IMR-90 (cell line): ENCODE measurements around the gene ERN1. TPM values are rescaled to one million over a fixed set of nuclear protein-coding genes. Genes with fewer than 3 reads are reported as not detected.

Experiments
- ATAC-seq: fragments of 200-7000 bp; cut with Tn5 transposase; 2 replicates; pipeline ENCODE4 v1.9.1; 2020; ENCODE audit warnings: low read depth, mild to moderate bottlenecking, moderate library complexity
- BruUV-seq: library from RNA; stranded (reverse); fragments of 400-500 nt; replicated peaks from 2 replicates; lab custom pipeline; 2021; lab: Mats Ljungman, UMichigan
- CTCF ChIA-PET: fragments of 300-600 bp; formaldehyde crosslinking; extraction: SDS; loops from one replicate; lab custom pipeline; 2021; ENCODE audit warnings: antibody characterized with exemption; lab: Yijun Ruan, JAX
- POLR2A ChIA-PET: fragments of 300-600 bp; sonication (Branson Sonifier 250); formaldehyde crosslinking; loops from one replicate; lab custom pipeline; 2022; ENCODE audit warnings: antibody characterized with exemption; ENCODE audit not compliant: unreplicated experiment; lab: Charles Lee
- DNase-seq: peaks from one replicate; pipeline ENCODE4 v3.0.0; 2013
- H2AFZ ChIP-seq: replicated peaks from 2 replicates; pipeline ENCODE3; 2013; ENCODE audit warnings: low read length, mild to moderate bottlenecking; ENCODE audit not compliant: poor library complexity
- H2AK5ac ChIP-seq: 2 replicates; pipeline ENCODE4 v1.6.1; 2013; ENCODE audit warnings: low read depth, low read length, inconsistent platforms
- H2AK9ac ChIP-seq: replicated peaks from 2 replicates; pipeline ENCODE3; 2013; ENCODE audit warnings: mild to moderate bottlenecking, low read depth, low read length, moderate library complexity; ENCODE audit not compliant: poor library complexity
- H2BK120ac ChIP-seq: 2 replicates; pipeline ENCODE4 v1.6.1; 2013; ENCODE audit warnings: low read depth, low read length, inconsistent platforms
- H2BK15ac ChIP-seq: 3 replicates; pipeline ENCODE4 v1.6.1; 2013; ENCODE audit warnings: low read depth, low read length, inconsistent platforms
- H2BK20ac ChIP-seq: 2 replicates; pipeline ENCODE4 v1.6.1; 2013; ENCODE audit warnings: low read depth, mild to moderate bottlenecking, inconsistent platforms, low read length, moderate library complexity
- H2BK5ac ChIP-seq: 2 replicates; pipeline ENCODE4 v1.6.1; 2013; ENCODE audit warnings: mild to moderate bottlenecking, low read depth, low read length, inconsistent platforms; ENCODE audit not compliant: poor library complexity, severe bottlenecking
- H3K14ac ChIP-seq: replicated peaks from 2 replicates; pipeline ENCODE4 v1.6.1; 2013; ENCODE audit warnings: low read depth, low read length, inconsistent platforms
- H3K18ac ChIP-seq: 2 replicates; pipeline ENCODE4 v1.6.1; 2013; ENCODE audit warnings: low read depth, low read length, control low read depth
- H3K23ac ChIP-seq: 2 replicates; pipeline ENCODE4 v1.6.1; 2013; ENCODE audit warnings: low read depth, low read length, inconsistent platforms
- H3K27ac ChIP-seq: 2 replicates; pipeline ENCODE4 v1.5.1; 2013; ENCODE audit warnings: mild to moderate bottlenecking, control low read depth, low read length; ENCODE audit not compliant: insufficient read depth
- H3K27me3 ChIP-seq: 2 replicates; pipeline ENCODE4 v1.6.1; 2013; ENCODE audit warnings: low read length; ENCODE audit not compliant: control insufficient read depth, insufficient read depth
- H3K36me3 ChIP-seq: 2 replicates; pipeline ENCODE4 v1.6.1; 2013; ENCODE audit warnings: low read length, mixed read lengths; ENCODE audit not compliant: control insufficient read depth, insufficient read depth
- H3K4ac ChIP-seq: 2 replicates; pipeline ENCODE4 v1.6.1; 2013; ENCODE audit warnings: low read depth, low read length, inconsistent platforms
- H3K4me1 ChIP-seq: 2 replicates; pipeline ENCODE4 v1.6.1; 2013; ENCODE audit warnings: low read length, mixed read lengths; ENCODE audit not compliant: control insufficient read depth, insufficient read depth
- H3K4me2 ChIP-seq: 2 replicates; pipeline ENCODE4 v1.6.1; 2013; ENCODE audit warnings: low read depth, mild to moderate bottlenecking, control low read depth, low read length, moderate library complexity
- H3K4me3 ChIP-seq: 2 replicates; pipeline ENCODE4 v1.5.1; 2013; ENCODE audit warnings: low read depth, mild to moderate bottlenecking, control low read depth, low read length, moderate library complexity; ENCODE audit not compliant: insufficient read depth
- H3K56ac ChIP-seq: 2 replicates; pipeline ENCODE4 v1.6.1; 2013; ENCODE audit warnings: low read length, inconsistent platforms; ENCODE audit not compliant: insufficient read depth; ENCODE audit errors: extremely low read depth
- H3K79me1 ChIP-seq, 2 experiments: 2 replicates each; pipeline ENCODE4 v1.6.1; 2013; ENCODE audit warnings: low read length in 2 of 2, inconsistent platforms in 1 of 2, low read depth in 1 of 2
- H3K9ac ChIP-seq: 2 replicates; pipeline ENCODE4 v1.6.1; 2013; ENCODE audit warnings: low read depth, low read length, control low read depth
- H3K9me1 ChIP-seq: 2 replicates; pipeline ENCODE4 v1.6.1; 2013; ENCODE audit warnings: low read length, inconsistent platforms; ENCODE audit not compliant: insufficient read depth
- H3K9me3 ChIP-seq: 2 replicates; pipeline ENCODE4 v1.6.1; 2013; ENCODE audit warnings: low read length; ENCODE audit not compliant: control insufficient read depth, insufficient read depth
- H4K20me1 ChIP-seq: 2 replicates; pipeline ENCODE4 v1.6.1; 2013; ENCODE audit warnings: low read length, inconsistent platforms; ENCODE audit not compliant: insufficient read depth
- H4K5ac ChIP-seq: 2 replicates; pipeline ENCODE4 v1.6.1; 2013; ENCODE audit warnings: mild to moderate bottlenecking, low read depth, low read length, control low read depth
- H4K8ac ChIP-seq, 2 experiments: 2 replicates each; pipeline ENCODE4 v1.6.1; 2013; ENCODE audit warnings: low read depth in 2 of 2, low read length in 2 of 2, control low read depth in 1 of 2, inconsistent platforms in 1 of 2
- H4K91ac ChIP-seq: 2 replicates; pipeline ENCODE4 v1.6.1; 2013; ENCODE audit warnings: low read depth, low read length, inconsistent platforms; ENCODE audit not compliant: insufficient read depth
- CEBPB ChIP-seq: IDR thresholded peaks from 2 replicates; pipeline ENCODE4 v1.6.1; 2012; ENCODE audit warnings: low read depth, low read length, improper control_type of control experiment
- WGBS, 2 experiments: methylation state at CpG; one replicate each; pipeline versions ENCODE4 v1.1.5 to v1.1.7; 2013; ENCODE audit warnings: missing lambda C conversion rate in 2 of 2; ENCODE audit not compliant: insufficient read length in 1 of 2; ENCODE audit errors: extremely low coverage in 2 of 2; 5-methylcytosine and 5-hydroxymethylcytosine counted together
- dilution Hi-C: fragments of 300-500 bp; cut with HindIII; formaldehyde crosslinking; loops from one replicate; pipeline ENCODE4 v1.14.3; 2018; ENCODE audit warnings: low sequenced_read_pairs; ENCODE audit not compliant: unreplicated experiment
- in situ Hi-C: fragments of 300-500 bp; cut with MboI; formaldehyde crosslinking; loops from 3 replicates; pipeline ENCODE4 v1.14.3; 2019; ENCODE audit warnings: low sequenced_read_pairs, inconsistent platforms, mixed read lengths
- intact Hi-C: fragments of 100-400 bp; cut with micrococcal nuclease; formaldehyde crosslinking; loops from 2 replicates; pipeline ENCODE4 v1.10.0; 2022
- polyA plus RNA-seq, 3 experiments: library from polyadenylated mRNA; depleted of rRNA; stranded (reverse); fragments of >200 nt; gene quantifications; 2 replicates each; pipeline ENCODE4 v1.2.3, GENCODE V29; 2012; ENCODE audit warnings: low replicate concordance in 1 of 3
- total RNA-seq: library from RNA; depleted of rRNA; stranded (reverse); fragments of >200 nt; gene quantifications from 2 replicates; pipeline ENCODE4 v1.2.3, GENCODE V29; 2012
- TF ChIP-seq, protein P1 (sequence below): fragments of 150-350 bp; IDR thresholded peaks from 2 replicates; pipeline ENCODE4 v1.6.1; 2017; ENCODE audit warnings: mild to moderate bottlenecking, antibody characterized with exemption, low read length, low read depth

Gene ERN1
- total and polyA plus RNA-seq, 2 of the 4 experiments (the other 2 are of a cell fraction): 2.7 to 4.1 TPM

DNA sequence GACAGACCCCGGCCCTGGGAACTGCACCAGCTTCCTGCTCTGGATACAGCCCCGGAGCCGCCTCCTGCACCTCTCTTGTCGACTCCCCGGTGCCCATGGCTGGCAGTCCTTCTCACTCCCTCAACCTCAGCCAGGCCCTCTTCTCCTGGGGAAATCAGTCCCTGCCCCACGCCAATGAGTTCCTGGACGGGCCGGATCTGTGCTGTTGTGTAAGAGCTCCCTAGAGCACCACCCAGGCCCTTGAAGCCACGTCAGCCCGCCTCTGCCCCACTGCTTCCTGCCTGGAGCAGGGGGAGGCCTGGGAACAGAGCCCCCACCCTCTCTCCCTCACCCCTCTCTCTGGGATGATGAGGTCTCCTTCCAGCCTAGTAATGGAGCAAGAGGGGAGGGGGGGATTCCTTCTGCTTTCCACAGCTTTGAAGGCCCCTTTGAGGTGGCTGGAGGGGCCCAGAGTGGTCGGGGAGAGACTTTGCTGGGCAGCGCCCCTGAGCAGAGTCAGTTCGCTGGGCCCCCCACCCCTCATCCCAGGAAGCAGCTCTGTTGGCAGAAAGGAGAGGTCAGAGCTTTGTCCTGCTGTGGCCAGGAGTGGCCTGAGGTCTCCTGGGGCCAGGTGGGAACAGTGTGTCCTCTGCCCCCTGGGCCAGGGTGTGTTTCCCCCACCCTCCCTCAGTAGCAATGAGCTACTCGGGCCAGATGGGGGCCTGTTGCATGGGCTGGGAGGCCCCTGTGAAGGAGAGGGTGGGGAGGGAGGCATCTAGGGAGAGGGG, 128.0 kb downstream of the ERN1 start:
- no peak overlapping the region for H3K27ac ChIP-seq
- H3K9me1 ChIP-seq: peaks cover 9% of the 10 kb centered on the region
- no peak overlapping the region for H2BK5ac ChIP-seq
- no peaks in the 10 kb centered on the region for H3K9me3 ChIP-seq
- no peak overlapping the region for H3K9ac ChIP-seq
- in situ Hi-C loops (no loop called here), intact Hi-C loops (no loop called here), dilution Hi-C loops (no loop called here)
- TF ChIP-seq, protein P1, sequence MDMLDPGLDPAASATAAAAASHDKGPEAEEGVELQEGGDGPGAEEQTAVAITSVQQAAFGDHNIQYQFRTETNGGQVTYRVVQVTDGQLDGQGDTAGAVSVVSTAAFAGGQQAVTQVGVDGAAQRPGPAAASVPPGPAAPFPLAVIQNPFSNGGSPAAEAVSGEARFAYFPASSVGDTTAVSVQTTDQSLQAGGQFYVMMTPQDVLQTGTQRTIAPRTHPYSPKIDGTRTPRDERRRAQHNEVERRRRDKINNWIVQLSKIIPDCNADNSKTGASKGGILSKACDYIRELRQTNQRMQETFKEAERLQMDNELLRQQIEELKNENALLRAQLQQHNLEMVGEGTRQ: no peak
- peak; percentile 33 for TF ChIP-seq CEBPB
- H3K4me3 ChIP-seq: no peak overlapping the region
- H3K56ac ChIP-seq: no peak overlapping the region
- H3K18ac ChIP-seq: no peak overlapping the region
- H4K20me1 ChIP-seq: no peaks in the 10 kb centered on the region
- H3K36me3 ChIP-seq: no peaks in the 10 kb centered on the region
- H2AFZ ChIP-seq: no peak overlapping the region
- H3K4me1 ChIP-seq: no peaks in the 10 kb centered on the region; the same call in 1 of the 2 replicates
- no peak overlapping the region for H3K14ac ChIP-seq
- ATAC-seq (no peak), DNase-seq (peak; percentile 12)
- no peak overlapping the region for H2BK20ac ChIP-seq
- no peak overlapping the region for H2AK9ac ChIP-seq
- no peak overlapping the region for H2BK15ac ChIP-seq
- no peak overlapping the region for H4K8ac ChIP-seq
- no peak overlapping the region for H4K5ac ChIP-seq
- no peak overlapping the region for H4K91ac ChIP-seq
- H3K4ac ChIP-seq: no peak overlapping the region
- POLR2A ChIA-PET: no interaction called here
- H3K79me1 ChIP-seq: no peaks in the 10 kb centered on the region
- no peak overlapping the region for H2BK120ac ChIP-seq
- 78% methylated on average over 5 of the region's 14 CpGs; no CpG with 5 or more reads in 1 of the 2 experiments for WGBS, 2 experiments
- no peak overlapping the region for H3K23ac ChIP-seq
- peaks cover 33% of the 10 kb centered on the region for H3K27me3 ChIP-seq
- no peak overlapping the region for H2AK5ac ChIP-seq
- CTCF ChIA-PET: interaction anchor here (0.6 kb wide), 1 partner anchor 74 kb away, joined by 3 read pairs; no protein-coding TSS in a partner anchor
- BruUV-seq: no TSS peak
- H3K4me2 ChIP-seq: no peak overlapping the region
